GM19452 (cell line): ENCODE measurements around the gene STARD10.
"Not testable (repeated sequence)": the region's sequence is repeated elsewhere in the genome, so short reads cannot be mapped to it uniquely, and the experiment has no call there.

Source experiments
- ATAC-seq: cut with Tn5 transposase; IDR thresholded peaks from one replicate; pipeline ENCODE4 v1.9.1; 2021; ENCODE audit not compliant: unreplicated experiment

Gene STARD10

DNA sequence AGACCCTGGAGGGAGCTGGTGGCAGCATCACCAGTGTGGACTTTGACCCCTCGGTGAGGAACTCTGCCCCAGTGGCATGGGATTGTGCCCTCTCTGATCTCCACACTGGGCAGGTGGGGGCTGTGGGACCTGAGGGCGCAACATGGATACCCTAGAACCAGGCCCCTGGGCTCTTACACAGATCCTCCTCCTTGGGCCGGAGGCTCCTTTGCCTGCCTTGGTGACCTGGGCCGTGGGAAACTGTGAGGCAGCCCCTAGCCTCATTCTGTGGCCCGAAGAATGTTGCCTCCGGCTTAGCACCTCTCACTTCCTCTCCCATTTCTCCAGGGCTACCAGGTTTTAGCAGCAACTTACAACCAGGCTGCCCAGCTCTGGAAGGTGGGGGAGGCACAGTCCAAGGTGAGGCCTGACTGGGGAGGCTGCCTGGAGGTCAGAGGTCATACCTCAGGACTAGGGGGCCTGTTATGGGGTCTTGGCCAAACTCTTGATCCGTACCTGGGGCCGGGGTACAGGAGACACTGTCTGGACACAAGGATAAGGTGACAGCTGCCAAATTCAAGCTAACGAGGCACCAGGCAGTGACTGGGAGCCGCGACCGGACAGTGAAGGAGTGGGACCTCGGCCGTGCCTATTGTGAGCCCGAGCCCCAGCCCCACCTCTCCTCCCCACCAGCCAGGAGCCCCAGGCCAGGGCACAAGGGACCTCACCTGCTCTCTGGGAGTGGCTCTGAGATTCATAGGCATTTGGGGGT lies 32.5 kb upstream of the STARD10 start:
- no peak for ATAC-seq

DNA sequence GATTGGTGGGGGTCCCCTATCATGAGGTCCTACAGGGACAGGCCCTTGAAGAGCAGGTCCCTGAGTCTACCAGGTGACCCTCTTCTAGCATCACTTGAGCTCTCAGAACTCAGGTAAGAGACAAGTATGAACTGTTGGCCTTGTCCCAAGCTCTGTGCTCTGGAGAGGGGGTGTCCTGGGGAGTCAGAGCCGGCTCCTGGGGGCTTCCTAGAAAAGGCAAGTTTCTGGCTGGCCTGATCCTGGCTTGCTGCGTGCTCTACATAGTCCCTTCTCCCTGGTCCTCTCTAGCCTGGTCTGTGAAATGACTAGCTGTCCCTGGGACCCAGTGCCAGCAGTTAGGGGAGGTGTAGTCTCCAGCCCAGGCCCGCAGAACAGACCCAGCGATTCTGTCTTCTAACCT lies 31.8 kb upstream of the STARD10 start:
- ATAC-seq, result no peak

DNA sequence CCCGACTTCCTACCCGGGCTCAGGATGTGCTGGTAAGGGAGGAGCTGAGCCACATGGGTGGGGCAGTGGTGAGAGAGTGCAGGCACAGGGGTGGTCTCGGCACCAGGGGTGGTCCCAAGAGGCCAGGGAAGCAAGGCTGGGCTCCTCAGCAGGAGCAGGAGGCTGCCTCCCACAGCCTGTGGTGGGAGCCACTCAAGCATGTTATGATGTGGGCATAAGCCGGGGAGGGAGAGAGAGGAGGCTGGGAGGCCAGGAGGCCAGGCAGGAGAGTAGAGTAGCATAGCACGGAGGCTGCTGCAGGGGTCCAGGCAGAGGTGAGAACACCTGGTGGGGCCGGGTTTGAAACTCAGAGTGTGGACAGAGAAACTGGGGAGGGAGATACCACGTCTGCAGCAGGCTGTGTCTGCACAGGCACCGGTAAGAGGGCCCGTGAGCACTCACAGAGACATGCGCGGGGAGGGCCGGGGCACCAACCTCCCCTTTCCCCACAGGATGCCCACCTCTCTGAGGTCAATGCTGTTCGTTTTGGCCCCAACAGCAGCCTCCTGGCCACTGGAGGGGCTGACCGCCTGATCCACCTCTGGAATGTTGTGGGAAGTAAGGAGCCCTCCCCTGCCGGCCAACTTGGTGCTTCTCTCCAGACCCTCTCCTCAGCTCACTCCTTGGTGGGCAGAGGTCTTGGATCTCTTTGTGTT lies 31.1 kb upstream of the STARD10 start:
- ATAC-seq, result no peak

DNA sequence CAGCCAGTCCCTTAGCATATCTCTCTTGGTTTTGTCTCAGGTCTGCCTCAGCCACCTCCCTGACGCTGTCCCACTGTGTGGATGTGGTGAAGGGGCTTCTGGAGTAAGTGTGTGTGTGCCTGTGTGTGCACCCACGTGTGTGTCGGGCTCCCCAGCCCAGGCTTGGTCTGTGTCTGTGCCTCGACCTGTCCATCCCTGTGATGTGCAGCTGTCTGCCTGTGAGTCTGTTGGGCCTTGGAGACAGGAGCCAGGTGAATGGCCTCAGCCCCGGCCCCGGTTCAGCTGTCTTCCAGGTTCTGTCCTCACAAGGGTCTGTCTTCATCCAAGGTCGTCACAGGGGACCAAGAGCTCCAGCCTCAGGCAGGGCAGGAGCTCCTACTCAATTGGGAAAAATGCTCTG lies 30.2 kb upstream of the STARD10 start:
- no peak for ATAC-seq

DNA sequence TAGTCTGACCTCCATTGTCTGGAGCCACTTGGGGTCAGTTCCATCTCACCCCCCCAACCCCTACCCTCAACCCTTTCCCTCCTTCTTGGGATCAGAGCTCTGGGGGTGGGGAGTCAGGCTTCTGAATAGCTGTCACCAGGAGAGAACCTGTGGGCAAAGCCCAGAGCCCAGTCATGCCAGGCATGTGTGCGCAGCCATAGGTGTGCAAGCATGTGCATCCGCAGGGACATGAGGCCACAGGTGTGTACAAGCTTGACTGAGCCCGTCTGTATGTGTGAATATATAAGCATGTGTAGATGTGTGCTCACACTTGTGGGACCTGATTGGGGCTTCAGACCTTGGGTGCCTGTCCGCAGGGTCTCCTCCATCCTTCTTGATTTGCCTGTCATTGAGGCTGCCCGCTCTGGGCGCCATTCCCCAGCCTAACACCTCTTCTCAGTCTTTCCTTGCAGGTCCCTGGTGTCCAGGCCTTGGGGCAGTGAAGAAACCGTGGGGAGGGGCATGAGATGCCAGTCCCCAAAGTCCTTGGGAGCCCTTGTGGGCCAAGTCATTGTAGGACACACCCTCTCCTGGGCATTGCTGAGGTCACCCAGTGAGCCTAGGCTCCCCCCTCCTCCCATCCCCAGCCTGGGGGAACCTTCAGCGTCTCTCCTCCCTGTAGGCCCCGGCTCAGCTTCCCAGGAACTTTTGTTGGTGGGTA lies 29.4 kb upstream of the STARD10 start:
- no peak for ATAC-seq

DNA sequence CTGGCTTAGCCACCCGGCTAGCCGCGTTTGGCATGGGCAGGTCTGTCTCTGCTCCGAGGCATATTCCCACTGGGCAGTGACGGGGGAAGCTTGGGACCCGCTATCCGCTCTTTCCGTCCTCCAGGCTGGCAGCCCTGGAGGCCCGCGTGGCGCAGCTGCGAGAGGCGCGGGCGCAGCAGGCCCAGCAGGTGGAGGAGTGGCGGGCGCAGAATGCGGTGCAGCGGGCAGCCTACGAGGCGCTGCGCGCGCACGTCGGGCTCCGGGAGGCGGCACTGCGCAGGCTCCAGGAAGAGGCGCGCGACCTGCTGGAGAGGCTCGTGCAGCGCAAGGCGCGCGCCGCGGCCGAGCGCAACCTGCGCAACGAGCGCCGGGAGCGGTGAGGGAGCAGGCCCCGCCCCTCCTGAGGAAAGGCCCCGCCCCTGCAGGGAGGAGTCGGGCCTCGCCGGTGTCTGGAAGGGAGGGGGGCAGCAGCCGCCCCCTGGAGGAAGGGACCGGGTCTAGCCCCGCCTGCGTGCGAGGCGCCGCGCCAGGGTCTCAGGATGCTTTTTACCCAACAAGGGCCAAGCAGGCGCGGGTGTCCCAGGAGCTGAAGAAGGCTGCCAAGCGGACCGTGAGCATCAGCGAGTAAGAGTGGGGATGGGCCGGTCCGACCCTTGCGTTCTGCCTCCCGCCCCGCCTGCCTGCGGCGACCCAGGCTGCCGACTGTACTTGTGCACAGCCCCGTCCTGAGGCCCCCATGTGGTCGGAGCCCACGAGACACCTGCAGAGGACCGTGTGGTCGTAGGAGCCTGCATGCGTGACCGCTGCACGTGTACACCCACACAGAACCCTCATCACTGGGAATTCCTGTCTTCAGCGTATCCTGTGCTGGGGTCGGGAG lies 28.3 kb upstream of the STARD10 start:
- ATAC-seq, result no peak

DNA sequence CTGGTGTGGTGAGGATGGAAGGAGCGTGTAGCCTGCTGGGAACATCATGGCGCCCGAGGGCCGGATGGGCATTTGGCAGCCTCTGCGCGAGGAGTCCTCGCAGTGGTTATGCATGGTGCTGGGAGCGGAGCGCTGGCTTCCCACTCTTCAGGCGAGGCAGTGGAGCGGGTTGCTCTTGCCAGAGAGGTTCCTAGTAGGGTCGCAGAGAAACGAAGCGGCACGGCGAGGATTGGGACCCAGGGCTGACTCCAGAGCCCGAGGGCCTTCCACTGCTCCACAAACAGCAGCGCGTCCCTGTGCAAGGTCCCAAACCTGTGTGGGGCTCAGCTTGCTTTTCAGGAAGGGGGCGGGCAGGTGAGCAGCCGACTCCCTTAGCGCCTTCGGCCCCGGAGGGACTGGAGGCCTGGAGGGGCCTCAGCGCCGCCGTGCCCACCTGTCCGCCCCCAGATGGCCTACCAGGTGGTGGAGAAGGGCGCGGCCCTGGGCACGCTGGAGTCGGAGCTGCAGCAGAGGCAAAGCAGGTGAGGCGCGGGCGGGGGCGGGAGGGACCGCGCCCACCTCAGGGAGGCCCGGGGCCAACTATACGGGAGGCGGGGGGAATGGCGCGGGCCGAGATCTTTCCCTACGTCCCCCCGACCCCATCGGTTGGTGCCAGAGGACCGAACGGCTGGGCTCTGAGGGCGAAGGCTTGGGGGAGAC lies 27.5 kb upstream of the STARD10 start:
- no peak for ATAC-seq

DNA sequence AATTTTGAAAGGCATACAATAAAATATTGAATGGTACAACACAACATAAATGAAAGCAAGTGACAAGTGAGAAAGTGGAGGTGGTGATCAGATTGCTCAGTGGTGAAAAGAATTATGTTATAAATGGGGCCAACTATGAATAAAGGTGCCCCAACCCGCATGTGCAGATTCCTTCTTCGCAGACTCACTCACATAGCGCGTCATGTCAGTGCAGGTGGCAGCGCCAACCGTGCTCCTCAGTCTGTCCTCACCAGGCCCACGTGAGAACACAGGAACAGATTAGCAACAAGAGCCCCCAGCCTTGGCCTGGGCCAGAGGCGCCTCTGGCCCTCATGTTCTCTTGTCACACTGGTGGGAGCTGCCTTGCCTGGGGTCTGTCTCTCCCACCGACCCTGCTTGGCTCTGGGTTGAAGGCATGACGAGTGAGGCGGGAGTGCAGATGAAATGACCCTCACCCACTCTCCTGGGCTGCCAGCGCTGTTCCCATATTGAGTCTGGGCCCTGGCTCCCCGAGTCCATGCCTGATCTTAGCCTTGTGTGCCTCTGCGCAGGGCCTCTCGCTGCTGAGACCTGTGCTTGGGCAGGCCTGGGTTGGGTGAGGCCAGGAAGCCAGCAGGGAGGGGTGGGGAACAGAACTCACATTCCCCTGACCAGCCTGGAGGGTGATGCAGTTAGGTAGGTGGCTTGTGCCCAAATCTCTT lies 26.7 kb upstream of the STARD10 start:
- ATAC-seq, result no peak

DNA sequence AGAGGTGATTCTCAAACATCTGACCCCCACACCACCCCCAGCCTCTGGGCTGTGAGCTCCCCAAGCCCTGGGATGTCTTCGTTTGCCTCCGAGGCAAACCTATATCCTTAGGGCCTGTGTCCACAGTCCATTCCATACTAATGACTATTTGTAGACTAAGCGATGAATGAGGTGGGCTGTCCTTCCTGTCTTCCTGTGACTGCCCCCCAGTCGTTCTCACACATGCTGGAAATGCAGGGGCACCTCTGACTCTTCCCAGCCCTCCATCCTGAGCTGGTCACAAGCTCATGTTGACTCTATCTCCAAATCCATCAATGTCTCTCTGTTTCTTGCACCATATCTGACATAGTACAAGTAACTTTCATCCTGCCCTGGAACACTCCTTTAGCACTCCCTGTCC lies 25.1 kb upstream of the STARD10 start:
- no peak for ATAC-seq

DNA sequence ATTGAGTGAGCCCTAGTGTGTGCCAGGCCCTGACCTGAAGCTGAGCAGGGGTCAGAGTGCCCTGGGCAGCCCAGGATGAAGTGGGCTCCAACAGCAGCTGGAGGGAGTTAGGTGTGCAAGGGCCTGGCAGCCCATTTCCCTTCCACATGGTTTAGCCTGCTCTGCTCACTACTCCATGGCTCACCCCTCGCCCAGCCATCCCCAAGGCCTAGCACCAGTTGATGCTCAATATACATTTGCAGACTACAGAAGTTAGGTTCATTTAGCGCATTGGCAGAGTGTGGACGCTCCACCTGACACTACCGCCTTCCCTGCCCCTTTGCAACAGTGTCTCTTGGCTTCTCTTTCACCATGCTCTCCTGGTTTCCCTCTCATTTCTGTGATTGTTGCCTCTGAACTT lies 24.1 kb upstream of the STARD10 start:
- ATAC-seq, result no peak

DNA sequence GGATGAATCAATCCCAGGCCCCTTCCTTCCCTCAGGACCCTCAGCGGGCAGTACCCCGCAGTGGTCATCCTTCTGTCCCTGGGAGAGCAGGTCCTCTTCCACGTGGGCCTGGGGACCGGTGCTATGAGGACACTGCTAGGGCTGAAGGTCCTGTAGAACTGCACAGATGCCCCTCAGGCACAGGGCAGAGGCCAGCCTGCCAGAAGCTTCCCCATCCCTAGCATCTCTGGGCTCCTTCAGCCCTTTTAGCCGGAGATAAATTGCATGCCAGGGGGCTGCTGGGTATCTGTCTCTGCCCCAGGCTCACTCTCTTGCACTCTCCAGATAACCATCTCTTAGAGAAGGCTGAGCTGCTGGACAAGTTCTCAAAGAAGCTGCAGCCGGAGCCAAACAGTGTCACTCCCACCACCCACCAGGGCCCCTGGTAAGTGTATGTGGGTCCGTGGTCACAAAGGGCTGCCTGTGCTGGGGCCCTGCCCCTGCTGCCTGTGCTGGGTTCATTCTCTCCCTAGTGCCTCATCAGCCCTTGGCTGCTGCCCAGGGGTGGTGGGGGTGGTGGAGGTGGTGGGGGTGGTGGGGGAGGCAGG lies 22.6 kb upstream of the STARD10 start:
- ATAC-seq, result no peak

DNA sequence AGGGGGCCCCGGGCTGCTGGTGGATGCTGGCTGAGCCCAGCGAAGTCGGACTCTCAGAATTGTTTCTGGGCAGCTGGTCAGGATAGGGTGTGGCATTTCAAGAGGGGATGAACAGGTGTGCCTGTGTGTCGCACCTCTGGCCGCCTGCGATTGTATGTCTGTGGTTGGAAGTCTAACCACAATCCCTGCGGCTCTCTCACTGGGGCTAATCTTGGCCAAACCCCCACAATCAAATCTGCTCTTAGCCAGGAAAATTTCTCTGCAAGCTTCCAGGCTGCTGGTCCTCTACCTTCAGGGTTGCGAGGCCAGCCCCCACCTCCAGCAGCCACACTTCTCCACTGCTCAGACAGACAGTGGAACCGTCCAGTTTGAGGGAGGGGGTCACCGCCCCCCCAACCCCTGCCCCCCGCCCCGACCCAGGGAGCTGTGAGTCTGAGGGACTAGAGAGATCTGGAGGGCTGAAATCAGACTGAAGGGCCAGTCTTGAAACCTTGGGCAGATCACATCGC lies 21.3 kb upstream of the STARD10 start:
- ATAC-seq, result no peak

DNA sequence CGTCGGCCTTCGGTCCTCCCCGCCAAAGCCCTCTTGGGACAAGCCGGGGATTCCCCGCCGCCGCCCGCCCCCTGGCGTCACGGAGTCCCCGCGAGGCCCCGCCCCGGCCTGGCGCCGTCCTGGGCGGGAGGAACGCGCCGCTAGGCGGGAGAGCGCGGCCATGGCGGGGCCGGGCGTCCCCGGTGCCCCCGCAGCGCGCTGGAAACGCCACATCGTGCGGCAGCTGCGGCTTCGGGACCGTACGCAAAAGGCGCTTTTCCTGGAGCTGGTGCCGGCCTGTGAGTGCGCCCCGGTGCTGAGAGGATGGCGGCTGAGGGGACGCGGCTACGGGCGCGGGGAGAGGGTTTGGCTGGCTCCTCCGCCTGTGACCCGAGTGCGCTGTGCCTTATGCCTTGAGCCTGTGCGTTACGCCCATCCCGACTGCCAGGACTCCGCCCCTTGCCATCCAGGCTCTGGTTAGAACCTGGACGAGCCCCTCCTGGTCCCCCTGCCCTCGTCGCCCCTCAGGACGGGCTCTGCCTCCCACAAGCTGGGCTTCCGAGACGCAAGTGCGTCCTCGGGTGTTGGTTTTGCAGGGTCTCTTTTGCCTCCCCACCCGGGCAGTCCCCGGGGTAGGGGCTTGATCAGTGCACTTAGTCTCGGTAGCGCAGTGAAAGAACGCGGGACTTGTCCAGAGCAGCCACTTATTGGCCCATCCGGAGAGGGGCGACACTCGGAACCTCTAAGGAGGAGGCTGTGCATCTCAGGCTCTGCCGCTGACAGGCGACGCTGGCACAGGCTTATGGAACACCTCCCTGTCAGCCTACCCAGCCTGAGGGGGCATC lies 20.7 kb upstream of the STARD10 start, which contains the start of gene ATG16L2:
Gene ATG16L2 (plus strand): TSS at position 126 of the 824 bp plus-strand sequence. CDS start 35 bp downstream, at position 161.
- ATAC-seq, result peak; percentile 60

DNA sequence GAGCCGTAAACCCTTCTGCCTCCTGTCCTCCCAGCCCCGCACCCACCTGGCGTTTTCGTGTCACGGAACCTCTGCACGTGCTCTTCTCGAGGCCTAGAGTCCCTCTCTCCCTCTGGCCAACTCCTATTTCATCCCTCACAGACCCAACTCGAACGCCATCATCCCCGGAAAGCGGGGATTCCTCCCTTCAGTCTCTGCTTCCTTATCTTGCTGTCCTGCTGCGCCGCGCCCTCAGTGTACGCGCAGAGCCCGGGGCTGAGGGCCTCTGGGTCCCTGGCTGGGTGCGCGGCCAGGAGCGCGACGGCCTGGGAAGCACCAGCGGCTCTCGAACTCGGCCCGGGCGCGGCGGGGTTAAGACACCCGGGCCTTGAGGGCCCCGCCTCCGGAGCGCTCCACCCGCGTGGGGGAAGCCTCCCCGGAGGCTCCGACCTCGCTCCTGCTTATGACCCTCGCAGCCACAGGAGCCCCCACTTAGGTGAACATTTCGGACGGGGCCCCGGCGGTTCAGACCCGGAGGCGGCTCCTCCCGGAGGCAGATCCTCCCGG lies 20.0 kb upstream of the STARD10 start:
- ATAC-seq, result peak; percentile 35

DNA sequence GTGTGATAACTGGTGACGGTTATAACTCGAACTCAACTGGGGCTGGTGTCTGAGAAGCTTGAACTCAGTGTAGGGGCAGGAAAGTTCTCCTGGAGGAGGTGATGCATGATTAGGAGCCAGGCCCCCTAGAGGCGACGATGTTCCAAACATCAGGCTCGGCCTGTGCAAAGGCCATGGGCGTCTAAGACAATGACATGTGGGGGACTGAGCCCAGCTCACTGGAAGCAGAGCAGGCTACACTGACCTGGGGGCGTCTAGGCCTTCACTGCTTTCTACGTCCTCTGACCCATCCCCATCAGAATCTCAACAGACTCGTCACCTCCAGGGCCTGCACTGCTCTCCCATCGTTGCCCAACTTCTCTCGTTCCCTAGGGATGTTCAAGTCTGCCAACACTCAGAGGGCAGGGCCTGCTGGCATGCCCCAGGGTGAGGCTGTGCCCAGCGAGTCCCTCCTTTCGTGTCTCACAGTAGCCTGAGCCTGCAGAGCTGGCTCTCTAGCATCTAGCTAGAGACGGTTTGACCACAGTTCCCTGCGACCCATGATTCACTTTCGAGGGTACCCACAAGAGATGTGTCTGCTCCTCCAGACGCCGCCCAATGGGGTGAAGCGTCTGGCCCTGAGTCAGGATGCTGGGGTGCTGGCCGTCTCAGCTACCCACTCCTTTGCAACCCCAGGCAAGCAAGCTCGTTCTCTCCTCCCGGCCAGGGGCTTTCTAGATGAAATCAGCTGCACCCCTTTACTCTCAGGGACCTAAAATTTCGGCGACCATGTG lies 19.3 kb upstream of the STARD10 start:
- no peak for ATAC-seq

DNA sequence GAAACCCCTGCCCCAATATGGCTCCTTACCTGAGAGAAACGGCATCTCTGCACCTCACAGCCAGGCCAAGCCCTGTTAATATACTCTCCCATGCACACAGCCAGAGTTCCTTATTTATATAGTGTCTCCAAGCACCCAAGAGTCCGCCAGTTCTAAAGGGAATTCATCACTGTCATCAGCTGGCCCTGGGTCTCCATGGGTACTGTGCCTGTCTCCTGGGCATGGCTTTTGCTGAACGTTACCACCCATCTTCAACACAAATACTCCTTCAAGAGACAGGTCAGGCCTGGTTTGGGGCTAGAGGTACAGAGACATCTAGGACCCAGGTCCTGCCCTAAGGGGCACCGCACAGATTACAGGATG lies 18.7 kb upstream of the STARD10 start:
- no peak for ATAC-seq

DNA sequence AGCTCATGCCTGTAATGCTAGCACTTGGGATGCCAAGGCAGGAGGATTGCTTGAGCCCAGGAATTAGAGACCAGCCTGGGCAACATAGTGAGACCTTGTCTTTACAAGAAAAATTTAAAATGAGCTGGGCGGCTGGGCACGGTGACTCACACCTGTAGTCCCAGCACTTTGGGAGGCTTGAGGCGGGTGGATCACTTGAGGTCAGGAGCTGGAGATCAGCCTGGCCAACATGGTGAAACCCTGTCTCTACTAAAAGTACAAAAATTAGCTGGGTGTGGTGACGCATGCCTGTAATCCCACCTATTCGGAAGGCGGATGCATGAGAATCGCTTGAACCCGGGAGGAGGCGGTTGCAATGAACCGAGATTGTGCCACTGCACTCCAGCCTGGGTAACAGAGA lies 17.8 kb upstream of the STARD10 start:
- not testable (repeated sequence) for ATAC-seq
